CD4-positive, alpha-beta T cell treated with Interleukin-4 for 4 hours (primary cell): ENCODE measurements around the gene ZNF862.
A peak's percentile ranks its signal among the peaks of the same experiment; 100 is the strongest.

Experiments used
- DNase-seq: peaks from one replicate; pipeline ENCODE4 v3.0.0-alpha.2; 2020

Gene ZNF862

DNA sequence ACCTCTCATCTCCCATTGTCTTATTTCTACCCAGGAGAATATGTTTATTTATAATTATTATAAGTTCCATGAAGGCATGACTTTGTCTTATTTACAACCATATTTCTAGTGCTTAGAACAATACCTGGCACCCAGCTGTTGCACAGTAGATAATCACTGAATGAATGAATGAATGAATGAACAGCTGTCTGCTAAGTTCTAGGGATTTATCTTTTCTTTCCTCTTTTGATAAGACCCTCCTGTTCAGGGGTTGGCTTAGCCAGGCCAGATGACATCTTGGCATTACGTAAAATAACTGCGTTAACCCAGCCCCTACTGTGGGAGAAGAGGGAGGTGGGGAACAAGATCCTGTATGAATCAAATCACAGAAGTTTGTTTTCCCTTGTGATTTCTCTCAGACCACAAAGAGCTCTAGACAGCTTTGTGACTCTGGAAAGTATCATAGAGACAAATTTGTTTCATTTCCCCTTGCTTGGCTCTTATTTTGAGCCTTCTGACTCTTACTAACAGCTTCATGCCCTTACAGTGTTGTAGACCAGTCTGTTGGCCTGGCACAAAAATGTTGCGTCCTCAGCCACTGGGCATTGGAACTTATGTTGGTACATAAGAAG is 8.4 kb downstream of the ZNF862 start:
- DNase-seq: no peak

DNA sequence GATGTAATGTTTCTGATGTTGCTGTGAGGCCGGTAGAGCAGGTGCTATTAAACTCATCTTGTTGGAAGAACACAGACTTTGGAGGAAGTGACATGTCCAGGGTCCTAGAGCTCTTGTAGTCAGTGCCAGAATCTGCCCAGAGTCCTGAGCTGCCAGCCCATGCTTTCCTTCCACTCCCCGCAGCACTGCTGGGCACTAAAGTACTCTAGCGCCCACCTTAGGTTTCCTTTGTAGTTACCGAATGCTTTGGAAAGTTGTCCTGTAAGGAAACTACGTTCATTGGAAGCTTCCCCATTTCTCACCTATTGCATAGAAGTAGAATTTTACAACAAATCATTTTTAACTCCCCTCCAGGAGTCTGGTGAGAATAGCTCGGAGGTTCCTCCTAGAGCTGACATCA is 11.0 kb downstream of the ZNF862 start:
- no peak for DNase-seq

DNA sequence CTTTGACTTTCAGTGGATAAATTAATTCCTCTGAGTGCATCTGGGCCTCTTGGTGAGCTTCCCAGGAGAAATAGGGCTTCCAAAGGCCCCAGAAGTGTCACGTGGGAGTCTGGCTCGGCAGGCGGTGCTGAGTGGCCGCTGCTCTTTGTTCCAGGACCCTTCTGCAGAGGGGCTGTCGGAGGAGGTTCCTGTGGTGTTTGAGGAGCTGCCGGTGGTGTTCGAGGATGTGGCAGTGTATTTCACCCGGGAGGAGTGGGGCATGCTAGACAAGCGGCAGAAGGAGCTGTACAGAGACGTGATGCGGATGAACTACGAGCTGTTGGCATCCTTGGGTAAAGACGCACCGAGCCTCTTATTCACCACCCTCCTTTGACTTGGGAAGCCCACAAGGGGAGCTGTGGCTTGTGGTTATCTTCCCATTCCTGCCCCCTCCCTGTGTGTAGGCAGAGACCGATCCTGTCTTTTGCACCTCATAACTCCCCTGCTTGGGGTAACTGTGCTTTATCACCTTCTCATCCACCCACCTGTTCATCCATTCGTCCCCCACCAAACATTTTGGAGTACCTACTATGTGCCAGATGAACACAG is 11.9 kb downstream of the ZNF862 start:
- DNase-seq: no peak

DNA sequence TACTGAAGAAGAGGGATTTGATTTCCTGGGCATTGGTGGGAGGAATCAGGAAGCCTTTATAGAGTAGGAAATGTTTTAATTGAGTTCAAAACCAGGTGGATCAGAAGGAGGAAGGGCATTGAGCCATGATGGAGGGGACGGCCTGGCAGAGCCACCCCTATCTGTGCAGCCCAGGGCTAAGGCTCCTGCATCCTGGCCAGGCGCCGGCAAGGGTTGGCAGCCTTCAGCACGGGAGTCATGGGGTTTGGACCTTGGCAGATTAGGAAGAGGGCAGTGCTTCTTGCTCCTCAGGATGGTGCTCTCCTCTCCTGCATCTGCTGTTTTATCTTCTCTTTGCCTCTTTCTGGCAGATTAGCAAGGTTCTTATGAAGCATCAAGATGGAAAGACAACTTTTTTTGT is 12.5 kb downstream of the ZNF862 start:
- no peak for DNase-seq

DNA sequence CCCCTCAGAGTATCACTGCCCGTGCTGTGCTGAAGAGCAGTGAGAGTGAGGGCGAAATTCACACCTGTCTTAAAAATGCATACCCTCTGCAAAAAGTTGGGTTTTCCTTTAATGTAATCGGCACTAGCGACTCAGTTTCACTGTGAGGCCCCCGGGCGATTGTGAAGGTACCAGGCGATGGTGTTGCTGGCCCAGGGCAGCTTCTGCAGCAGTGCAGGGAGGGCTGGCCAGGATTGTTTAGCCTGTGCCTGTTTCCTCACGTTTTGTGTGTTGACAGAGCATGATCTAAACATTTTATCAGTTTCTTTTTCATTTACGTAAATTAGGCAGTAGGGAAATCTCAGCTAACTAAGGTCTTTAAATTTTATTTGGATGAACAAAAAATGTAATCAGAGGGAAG is 13.3 kb downstream of the ZNF862 start:
- no peak for DNase-seq

DNA sequence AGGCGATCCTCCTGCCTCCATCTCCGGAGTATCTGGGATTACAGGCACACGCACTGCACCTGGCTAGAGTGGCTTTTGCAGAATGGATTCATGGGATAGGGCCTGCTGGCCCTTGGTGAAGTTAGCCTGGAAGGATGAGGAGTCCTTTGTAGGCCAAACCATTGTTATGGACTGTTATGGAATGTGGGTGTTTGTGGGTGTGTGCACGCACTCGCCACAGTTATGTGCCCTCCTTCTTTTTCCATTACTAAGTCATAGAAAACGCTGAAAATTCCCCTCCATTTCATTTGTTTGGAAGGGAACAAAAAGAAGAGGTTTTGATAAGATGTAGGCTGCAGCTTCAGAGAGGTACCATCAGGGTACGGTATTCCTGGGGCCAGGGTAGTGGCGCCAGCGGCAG is 15.0 kb downstream of the ZNF862 start:
- DNase-seq: no peak

DNA sequence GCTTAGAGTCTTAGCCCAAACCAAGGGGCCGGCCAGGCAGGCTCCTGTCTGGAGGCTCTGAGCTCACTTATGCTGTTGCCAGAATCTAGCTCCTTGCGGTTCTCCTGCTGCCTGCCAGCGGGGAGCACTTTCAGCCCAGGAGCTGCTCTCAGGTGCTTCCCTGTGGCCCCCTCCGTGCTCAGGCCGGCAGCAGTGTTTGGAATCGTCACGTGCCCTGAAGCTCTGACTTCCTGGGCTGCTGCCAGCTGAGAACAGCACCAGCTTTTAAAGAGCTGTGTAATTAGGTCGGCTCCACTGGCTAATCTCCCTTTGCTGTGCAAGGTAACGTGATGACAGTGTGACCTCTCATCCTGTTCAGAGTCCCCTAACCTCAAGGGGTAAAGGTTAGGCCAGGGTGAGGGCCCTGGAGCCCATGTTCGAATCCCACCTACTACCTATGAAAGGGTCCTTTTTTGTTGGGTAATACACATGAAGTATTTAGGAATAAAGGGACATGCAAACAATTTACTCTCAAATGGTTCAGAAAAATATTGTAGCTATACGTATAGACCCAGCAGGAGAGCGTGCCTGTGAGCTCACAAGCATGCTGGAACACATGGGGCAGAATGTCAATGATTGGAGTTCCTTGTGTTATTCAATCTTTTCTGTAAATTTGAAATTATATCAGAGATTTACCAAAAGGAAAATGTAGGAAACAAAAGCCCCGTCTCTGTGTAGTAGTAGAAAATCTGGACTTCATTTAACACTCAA is 16.6 kb downstream of the ZNF862 start:
- no peak for DNase-seq

DNA sequence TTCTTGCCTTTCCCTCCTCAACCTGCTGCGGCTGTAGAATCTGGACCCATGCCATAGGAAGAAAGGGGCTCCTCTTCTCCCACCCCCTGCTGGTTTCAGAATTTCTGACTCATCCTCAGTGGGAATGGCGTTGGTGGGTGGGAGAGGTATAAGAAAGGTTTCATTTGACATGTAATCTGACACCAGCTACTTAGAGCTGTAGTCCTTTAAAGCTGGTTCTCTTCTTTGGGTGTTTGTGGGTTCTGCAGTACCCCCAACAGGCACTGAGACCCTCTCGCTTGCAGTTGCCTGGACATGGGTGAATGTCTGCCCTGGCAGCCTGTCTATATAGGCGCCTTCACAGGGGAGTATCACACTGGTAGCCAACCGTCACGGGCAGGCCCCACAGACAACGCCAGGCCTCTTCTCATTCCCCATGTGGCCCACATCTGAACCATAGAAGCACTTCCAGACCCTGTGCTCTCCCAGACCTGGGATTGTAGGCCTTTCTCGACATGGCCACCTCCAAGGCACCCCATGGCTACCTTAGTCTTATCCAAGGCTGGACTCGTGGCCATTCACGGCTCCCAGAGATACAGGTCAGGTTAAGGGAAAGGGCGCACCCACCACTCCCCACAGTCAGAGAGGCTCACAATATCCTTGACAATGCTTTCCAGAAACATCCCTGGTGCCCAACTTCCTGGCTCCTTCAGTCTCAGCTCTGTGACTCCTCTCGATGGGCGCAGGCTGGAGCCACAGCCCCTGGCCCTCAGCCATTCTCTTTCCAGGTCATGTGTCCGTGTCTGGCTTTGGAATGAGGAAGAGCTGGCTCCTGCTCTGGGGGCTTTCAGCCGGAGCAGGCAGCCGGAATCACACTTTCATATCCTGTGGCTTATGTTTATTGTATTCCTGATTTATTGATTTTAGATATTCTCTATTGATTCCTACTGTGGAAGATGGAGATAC is 17.5 kb downstream of the ZNF862 start:
- no peak for DNase-seq

DNA sequence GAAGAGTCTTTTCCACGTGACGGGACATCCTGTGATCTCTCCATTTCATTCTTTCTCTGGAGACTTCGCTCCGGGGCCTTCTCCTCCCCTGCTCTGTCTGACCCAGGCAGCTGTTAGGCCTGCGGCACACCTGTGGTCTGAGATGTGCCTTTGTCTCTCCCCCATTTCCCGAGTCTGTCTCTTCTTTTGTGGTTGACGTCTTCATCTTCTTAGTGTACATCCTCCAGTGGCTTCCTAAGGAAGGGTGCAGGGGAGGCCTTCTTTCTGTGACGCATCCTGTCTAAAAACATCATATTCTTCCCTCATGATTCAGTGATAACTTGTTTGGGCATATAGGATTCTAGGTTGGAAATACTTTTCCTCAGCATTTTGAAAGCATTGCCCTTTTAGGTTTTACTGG is 18.4 kb downstream of the ZNF862 start:
- DNase-seq: no peak

DNA sequence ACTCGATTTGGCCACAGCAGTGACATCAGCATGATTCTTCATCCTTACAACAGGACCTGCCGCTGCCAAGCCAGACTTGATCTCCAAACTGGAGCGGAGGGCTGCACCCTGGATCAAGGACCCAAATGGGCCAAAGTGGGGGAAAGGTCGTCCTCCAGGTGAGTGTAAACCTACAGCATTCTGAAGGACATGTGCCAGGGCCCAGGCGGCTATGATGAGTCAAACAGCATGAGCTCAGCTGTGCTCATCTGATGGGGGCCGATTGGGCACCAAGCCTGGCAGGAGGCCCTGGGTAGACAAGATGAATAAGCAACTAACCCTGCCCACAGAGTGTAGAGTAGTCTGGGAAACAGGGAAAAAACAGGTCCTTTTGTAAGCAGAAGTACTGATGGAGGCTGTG is 21.2 kb downstream of the ZNF862 start:
- DNase-seq: no peak

DNA sequence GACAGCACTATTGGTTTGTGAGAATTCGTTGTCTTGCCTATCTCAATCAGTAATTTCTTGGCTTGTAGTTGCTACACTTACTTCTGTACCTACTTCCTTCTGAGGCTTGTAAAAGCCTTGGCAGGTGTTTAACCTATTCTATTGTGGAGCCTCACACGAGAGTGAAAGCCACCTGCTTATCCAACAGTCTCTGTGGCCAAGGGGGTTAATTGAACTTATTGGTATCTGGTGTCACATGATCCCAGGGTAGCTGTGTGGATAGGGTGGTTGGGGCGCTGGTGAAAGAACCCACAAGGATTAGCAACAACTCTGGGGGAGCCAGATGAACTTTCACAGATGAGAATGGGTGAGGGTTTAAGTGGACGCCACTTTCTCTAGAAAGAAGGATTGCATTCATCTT is 21.7 kb downstream of the ZNF862 start:
- DNase-seq: no peak

DNA sequence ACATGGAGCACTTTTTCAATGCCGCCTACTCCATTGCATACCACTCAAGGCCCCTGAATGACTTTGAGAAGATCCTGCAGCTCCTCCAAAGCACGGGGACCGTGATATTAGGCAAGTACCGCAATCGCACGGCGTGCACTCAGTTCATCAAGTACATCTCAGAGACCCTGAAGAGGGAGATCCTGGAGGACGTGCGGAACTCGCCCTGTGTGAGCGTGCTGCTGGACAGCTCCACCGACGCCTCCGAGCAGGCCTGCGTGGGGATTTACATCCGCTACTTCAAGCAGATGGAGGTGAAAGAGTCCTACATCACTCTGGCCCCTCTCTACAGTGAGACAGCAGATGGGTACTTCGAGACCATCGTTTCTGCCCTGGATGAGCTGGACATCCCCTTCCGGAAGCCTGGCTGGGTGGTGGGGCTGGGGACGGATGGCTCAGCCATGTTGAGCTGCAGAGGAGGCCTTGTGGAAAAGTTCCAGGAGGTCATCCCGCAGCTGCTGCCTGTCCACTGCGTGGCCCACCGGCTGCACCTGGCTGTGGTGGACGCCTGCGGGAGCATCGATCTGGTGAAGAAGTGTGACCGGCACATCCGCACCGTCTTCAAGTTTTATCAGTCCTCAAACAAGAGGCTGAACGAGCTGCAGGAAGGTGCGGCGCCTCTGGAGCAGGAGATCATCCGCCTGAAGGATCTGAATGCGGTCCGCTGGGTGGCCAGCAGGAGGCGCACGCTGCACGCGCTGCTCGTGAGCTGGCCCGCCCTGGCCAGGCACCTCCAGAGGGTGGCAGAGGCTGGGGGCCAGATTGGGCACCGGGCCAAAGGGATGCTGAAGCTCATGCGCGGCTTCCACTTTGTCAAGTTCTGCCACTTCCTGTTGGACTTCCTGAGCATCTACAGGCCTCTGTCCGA is 22.9 kb downstream of the ZNF862 start:
- no peak for DNase-seq

DNA sequence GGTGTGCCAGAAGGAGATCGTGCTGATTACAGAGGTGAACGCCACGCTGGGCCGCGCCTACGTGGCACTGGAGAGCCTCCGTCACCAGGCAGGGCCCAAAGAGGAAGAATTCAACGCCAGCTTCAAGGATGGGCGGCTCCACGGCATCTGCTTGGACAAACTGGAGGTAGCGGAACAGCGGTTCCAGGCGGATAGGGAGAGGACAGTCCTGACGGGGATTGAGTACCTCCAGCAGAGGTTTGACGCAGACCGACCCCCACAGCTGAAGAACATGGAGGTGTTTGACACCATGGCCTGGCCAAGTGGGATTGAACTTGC is 23.5 kb downstream of the ZNF862 start:
- DNase-seq: no peak

DNA sequence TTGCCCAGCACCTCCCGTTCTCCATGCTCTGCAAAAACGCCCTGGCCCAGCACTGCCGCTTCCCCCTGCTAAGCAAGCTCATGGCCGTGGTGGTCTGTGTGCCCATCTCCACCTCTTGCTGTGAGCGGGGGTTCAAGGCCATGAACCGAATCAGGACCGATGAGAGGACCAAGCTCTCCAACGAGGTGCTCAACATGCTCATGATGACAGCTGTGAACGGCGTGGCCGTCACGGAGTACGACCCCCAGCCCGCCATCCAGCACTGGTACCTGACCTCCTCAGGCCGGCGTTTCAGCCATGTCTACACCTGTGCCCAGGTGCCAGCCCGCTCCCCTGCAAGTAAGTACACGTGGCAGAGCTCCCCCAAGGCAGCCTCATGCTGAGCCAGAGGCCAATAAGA is 24.0 kb downstream of the ZNF862 start:
- no peak for DNase-seq

DNA sequence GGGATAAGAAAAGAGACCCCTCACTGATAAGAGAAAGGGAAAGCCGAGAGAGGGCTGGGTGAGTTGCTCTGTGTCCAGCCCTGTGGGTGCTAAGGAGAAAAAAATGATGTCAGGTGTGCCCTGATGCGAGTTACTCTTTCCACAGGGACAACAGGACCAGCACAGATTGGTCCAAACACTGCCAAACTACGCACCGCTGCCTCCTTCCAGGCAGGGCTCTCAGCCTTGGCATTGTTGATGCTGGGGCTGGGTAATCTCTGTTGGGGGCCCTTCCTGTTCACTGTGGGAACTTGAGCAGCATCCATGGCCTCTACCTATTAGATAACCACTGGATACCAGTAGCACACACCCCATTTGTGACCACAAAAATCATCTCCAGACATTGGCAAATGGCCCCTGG is 25.3 kb downstream of the ZNF862 start:
- DNase-seq: no peak

DNA sequence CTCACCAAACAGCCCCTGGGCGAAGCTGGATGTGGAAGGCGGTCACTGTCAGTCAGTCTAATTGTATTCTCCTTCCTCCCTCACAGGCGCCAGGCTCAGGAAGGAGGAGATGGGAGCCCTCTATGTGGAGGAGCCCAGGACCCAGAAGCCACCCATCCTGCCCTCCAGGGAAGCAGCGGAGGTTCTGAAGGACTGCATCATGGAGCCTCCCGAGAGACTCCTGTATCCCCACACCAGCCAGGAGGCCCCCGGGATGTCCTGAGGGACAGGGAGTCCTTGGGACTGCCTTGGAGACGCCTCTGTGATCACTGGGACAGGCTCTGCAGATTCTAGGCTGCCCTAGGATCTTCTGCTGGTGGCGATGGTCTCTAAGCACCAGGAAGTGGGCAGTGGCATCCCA is 25.8 kb downstream of the ZNF862 start:
- no peak for DNase-seq

DNA sequence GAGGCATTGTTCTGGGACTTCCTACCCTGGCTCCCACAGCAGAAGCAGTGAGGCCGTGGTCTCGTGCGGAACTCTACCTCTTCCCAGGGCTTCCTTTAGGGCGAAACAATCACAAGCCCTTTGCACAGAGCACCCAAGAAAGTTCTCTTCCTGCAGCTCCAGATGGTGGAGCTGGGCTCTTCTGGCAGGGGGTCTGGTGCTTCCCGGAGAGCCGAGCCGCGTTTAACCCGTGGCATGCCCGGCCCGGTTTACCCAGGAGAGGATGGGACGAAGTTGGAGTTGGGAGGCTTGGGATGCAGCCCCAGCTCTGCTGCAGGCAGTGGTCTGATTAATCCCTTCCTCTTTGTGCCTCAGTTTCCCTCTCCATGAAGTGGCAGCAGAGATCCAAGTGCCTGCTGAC is 26.6 kb downstream of the ZNF862 start:
- no peak for DNase-seq

DNA sequence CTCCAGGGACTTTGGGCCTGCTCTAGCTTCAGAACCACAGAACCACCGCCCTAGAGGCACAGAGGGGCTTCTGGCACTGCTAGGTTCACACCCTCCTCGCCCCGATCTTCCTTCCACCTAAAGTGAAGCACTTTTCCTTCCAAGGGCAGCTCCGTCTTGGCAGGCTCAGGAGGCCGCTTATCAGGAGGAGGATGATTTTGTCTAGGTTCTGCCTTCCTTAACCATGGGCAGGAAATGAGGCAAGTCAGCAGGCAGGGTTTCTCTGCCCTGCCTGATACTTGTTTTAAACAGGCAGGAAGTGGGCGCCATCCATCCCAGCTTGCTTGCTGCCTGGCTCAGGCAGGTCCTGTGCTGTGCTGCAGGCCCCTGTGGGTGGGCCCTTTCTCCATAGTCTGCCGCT is 27.3 kb downstream of the ZNF862 start:
- DNase-seq: peak; percentile 64

DNA sequence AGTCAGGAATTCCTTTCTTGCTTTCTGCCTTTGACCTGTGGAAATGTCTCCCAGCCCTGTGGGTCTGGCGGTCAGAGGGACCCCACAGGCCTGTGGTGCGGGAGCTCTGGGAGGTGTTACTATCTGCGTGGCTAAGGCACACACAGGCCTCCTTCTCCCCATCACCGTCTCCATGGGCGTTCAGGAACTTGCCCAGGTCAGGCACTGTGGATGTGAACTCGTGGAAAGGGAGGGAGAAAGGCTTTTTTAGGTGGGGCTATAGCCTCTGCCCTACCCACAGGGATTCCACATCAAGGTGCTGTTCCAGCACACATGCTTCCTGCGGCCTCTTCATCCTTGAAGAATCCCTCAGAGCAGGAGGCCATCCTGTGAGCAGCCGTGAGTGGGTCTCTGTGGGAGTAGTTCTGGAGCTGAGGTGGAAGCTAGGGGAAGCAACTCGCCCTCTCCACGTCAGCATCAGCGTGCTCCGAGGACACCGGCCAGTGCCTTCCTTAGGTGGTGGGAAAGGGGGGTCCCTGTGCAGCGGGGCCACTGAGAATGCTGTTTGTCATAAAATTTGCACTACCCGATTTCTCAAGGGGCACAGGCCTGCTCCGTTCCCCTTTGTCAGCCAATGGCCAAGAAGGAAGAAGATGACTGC is 28.1 kb downstream of the ZNF862 start:
- DNase-seq: no peak

DNA sequence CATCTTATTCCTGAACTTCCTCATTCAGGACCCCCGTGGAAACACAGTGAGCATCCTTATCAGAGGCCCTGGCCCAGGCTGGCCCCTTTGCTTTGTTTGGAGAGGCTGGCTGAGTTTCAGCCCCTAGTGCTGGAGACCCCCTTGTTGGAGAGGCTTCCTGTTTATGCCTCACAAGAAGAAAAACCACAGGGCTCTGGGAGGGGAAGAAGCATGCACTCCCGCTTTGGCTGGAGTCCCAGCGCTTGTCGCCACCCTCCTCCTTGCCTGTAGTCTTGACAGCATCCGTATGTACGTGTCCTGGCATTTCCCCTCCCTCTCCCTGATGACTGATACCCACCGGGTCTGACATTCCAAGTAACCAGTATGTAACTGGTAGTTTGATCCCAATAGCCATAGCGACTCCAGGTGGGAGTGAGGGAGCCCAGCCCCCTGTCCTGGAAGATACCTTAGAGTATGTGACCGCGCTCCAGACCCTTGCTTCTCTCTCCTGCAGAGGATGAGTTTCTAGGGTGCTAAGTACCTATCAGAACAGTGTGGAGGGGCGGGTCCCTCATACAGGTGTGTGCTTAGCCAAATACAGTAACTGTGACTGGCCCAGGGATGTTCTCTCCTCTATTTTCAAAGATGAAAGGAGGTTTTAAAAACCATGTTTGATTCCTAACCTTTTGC is 28.7 kb downstream of the ZNF862 start:
- DNase-seq: no peak
